Kidney (tissue), 14 donors: Measurements from ENCODE around the gene NTRK2. TPM values are rescaled to one million over a fixed set of nuclear protein-coding genes. Genes with fewer than 3 reads are reported as not detected.

ENCODE experiments used
- DNase-seq, 5 donors: peaks; one replicate each; pipeline ENCODE4 v3.0.0-alpha.2; 2013 to 2020
- FAIRE-seq: peaks from 2 replicates; lab custom pipeline; 2012; peaks lifted over from hg19 to GRCh38; lab: Jason Lieb, UNC
- H3K27ac ChIP-seq, 2 donors: one replicate each; pipeline ENCODE4 v1.7.0; 2013; ENCODE audit warnings: low read depth in 2 of 2, low read length in 2 of 2, inconsistent platforms in 1 of 2
- H3K27me3 ChIP-seq: one replicate; pipeline ENCODE4 v1.7.1; 2013; ENCODE audit warnings: low read length, inconsistent platforms; ENCODE audit not compliant: control insufficient read depth, insufficient read depth
- H3K36me3 ChIP-seq, 3 donors: one replicate each; pipeline versions ENCODE4 v1.7.0 to v1.7.1; 2013; ENCODE audit warnings: low read length in 3 of 3, control low read depth in 1 of 3, inconsistent platforms in 1 of 3; ENCODE audit not compliant: insufficient read depth in 3 of 3, control insufficient read depth in 2 of 3
- H3K4me1 ChIP-seq, 3 donors: one replicate each; pipeline versions ENCODE4 v1.7.0 to v1.7.1; 2013; ENCODE audit warnings: low read length in 3 of 3, inconsistent platforms in 1 of 3, low read depth in 1 of 3; ENCODE audit not compliant: control insufficient read depth in 2 of 3, insufficient read depth in 2 of 3
- H3K4me3 ChIP-seq, 3 donors: one replicate each; pipeline versions ENCODE4 v1.7.0 to v1.8.1; 2013; ENCODE audit warnings: low read length in 3 of 3, control low read depth in 1 of 3, inconsistent platforms in 1 of 3
- H3K9ac ChIP-seq, 3 donors: one replicate each; pipeline versions ENCODE4 v1.7.0 to v1.7.1; 2013; ENCODE audit warnings: low read length in 3 of 3, control low read depth in 1 of 3, inconsistent platforms in 1 of 3
- H3K9me3 ChIP-seq, 3 donors: one replicate each; pipeline versions ENCODE4 v1.7.0 to v1.7.1; 2013; ENCODE audit warnings: low read length in 3 of 3, control low read depth in 1 of 3, inconsistent platforms in 1 of 3; ENCODE audit not compliant: control insufficient read depth in 2 of 3, insufficient read depth in 1 of 3
- CTCF ChIP-seq: IDR thresholded peaks from 3 replicates; pipeline ENCODE4 v1.5.1; 2012; ENCODE audit warnings: mild to moderate bottlenecking, moderate library complexity, borderline replicate concordance; ENCODE audit not compliant: insufficient read depth; ENCODE audit errors: extremely low read depth
- intact Hi-C: fragments of 100-400 bp; cut with DNase I; formaldehyde crosslinking; loops from one replicate; pipeline ENCODE4 v1.11.1; 2022
- polyA plus RNA-seq: library from polyadenylated mRNA; stranded (reverse); fragments of 350-450 nt; fragmentation: Illumina TruSeq; extraction: RNeasy Lipid Tissue Mini Kit (QIAGEN cat#74804); gene quantifications from one replicate; pipeline ENCODE4 v1.2.3, GENCODE V29; 2014; ENCODE audit warnings: low read depth, low replicate concordance; ENCODE audit not compliant: insufficient read depth
- total RNA-seq: library from RNA; stranded (reverse); fragmentation: NEBNext Ultra II Directional; extraction: Animal tissue kit (Norgen Biotek cat#: 25700); gene quantifications from one replicate; pipeline ENCODE4 v1.2.1, GENCODE V29; 2021
- donor health status: control.
- donor health status: control.
- donor health status: control.
- donor health status: control.
- donor health status: control.
- donor health status: DM: yes; HTN: yes; CAD: no.
- donor health status: Normal renal cell carcinoma (clear cell type).

The NTRK2 gene
- total and polyA plus RNA-seq, 2 donors from 2014 or later: 20.0 to 41.2 TPM

- no peaks in the 10 kb centered on the region for H3K9me3 ChIP-seq
- H3K36me3 ChIP-seq: no peaks in the 10 kb centered on the region
- no peaks in the 10 kb centered on the region for H3K4me1 ChIP-seq
- DNase-seq (no peak), FAIRE-seq (no peak)
- H3K27me3 ChIP-seq: no peaks in the 10 kb centered on the region
- no peak for TF ChIP-seq CTCF
- intact Hi-C loops: no loop called here
- no peak overlapping the region for H3K9ac ChIP-seq
- H3K27ac ChIP-seq: no peak overlapping the region
- H3K4me3 ChIP-seq: no peak overlapping the region
Observed at GRCh38 chr9:84867186-84867585, 197.7 kb downstream of the NTRK2 start.

GRCh38 chr9:84869091-84869490, 199.6 kb downstream of the NTRK2 start:
- FAIRE-seq: no peak
- no peak for DNase-seq
- no peaks in the 10 kb centered on the region for H3K4me1 ChIP-seq
- no peak overlapping the region for H3K4me3 ChIP-seq
- no peaks in the 10 kb centered on the region for H3K9me3 ChIP-seq
- no peak overlapping the region for H3K9ac ChIP-seq
- no peaks in the 10 kb centered on the region for H3K36me3 ChIP-seq
- TF ChIP-seq CTCF: no peak
- no peaks in the 10 kb centered on the region for H3K27me3 ChIP-seq
- intact Hi-C loops: no loop called here
- no peak overlapping the region for H3K27ac ChIP-seq

- FAIRE-seq: no peak
Observed at GRCh38 chr9:84871983-84872382, 202.5 kb downstream of the NTRK2 start.

More at GRCh38 chr9:84871983-84872382, 202.5 kb downstream of the NTRK2 start:
- Histone ChIP-seq H3K9ac (no peak overlapping the region), H3K36me3 (no peaks in the 10 kb centered on the region), H3K27ac (no peak overlapping the region), H3K4me3 (no peak overlapping the region), H3K9me3 (no peaks in the 10 kb centered on the region), H3K27me3 (no peaks in the 10 kb centered on the region), H3K4me1 (no peaks in the 10 kb centered on the region)
- no peak for TF ChIP-seq CTCF
- intact Hi-C loops: no loop called here
- DNase-seq: no peak
